ENCODE data around the gene FBXO44.

Gene FBXO44

GRCh38 chr1:11690397-11691301 lies 36.0 kb downstream of the FBXO44 start:
- no peak for DNase-seq (ENCODE audit: low spot score)

DNA sequence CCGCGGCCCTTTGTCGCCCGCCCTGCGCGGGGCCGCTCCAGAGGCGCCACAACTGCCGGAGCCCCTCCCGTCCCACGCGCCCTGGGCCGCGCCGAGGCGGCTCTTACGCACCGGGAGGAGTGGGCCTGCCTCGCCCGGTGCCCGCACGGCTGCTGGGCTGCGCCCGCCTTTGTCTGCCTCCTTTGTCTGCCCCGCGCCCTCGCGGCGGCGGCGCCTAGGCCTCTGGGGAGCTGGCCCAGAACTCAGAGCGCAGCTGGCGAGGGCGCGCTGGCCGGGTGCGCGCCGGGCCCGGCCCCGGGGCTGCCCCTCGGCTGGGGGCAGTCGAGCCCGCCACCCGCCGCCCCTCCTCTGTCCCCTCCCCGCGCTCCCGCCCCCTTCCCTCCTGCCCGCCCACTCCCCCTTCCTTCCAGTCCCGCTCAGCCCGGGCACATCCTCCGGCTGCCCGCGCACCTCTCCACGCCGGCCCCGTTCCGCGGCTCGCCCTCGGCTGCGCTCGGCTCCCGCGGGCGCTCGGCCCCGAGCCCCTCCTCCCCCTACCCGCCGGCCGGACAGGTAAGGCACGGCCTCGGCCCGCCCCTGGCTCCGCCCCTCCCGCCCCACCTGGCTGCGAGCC lies 36.7 kb downstream of the FBXO44 start, which contains the start of gene DRAXIN:
TSS of gene DRAXIN (plus strand) at position 409 of the 613 bp plus-strand sequence. CDS start 14,549 bp downstream, outside the sequence.
- no peak for DNase-seq (ENCODE audit: low spot score)

DNA sequence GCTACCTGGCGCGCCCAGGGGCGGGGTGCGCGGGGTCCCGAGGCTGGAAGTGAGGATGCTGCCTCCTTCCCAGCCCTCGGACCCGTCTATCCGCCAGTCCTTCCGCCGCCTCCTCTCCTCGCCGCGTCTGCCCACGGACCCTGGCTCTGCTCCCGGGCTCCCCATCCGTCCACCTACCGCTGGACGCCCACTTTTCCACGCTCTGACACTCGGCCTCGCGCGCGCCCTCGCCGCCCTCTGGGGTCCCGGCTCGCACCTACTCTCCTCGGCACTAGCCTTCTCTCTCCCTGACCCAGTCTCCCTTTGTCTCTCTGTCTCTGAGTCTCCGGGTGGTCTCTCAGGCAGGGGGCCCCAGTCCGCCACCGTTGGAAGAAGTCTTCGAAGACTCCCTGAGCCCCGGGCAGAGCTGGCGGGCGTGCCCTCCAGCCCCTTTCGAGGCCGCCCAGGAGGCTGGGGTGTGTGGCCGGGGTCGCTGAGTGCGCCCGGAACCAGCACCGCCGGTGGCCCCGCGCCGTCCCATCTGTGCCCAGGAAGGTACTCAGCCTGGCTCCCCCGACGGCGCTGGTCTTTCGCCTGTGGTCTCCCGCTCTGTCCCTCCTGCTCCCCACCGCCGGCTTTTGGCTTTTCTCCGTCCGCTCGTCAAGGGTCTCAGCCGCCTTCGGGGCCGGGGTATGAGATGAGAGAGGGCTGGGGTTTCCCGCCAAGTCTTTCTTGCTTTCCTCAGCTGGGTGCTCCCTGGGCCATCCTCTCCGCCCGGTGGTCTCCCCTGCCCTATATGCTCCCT lies 37.4 kb downstream of the FBXO44 start:
- DNase-seq (ENCODE audit: low spot score): no peak

DNA sequence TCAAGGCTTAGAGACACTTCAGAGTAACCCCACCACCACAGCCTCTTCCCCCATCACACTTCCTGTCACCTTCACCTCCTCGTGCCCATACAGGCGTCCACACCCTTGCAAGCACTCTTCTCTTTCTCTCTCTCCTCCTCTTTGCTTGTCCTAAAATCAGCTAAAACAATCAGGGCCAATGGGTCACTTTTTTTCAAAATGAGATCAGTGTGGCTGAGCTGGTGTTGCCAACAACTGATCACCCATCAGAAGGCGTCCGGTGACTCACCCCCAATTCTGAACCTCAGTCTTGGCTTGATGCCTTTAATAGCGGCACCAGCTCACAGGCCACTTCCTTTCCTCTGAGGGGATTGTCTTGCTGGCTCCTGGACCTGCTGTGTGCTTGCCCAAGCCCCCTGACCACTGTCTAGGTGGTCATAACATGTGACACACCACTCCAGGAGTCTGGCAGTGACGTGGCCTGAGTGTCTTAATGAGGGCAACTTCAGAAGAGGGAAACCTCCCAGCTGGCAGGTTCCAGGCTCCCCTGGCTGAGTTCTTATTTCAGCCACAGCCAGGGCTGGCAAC lies 38.4 kb downstream of the FBXO44 start:
- DNase-seq (ENCODE audit: low spot score): peak; percentile 97

DNA sequence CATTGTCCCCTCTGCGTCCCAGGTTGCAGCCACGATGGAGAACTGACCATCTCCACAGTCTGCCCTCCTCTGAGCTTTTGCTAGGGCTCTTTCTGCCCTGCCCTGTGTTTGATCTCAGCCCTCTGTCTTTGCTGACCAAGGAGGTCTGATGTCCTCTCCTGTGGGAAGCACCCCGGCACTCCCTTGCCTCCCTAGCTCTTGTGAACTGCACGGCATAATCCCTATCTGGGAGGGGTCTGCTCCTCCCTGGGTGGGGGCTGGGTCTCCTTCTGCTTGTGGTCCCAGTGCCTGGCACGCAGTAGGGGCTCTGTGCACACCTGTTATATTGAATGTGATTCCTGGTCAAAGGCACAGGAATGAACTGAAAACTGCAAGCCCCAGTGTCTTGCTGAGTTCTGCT lies 39.2 kb downstream of the FBXO44 start:
- no peak for DNase-seq (ENCODE audit: low spot score)

GRCh38 chr1:11695861-11696260 lies 41.2 kb downstream of the FBXO44 start:
- DNase-seq (ENCODE audit: low spot score): no peak

DNA sequence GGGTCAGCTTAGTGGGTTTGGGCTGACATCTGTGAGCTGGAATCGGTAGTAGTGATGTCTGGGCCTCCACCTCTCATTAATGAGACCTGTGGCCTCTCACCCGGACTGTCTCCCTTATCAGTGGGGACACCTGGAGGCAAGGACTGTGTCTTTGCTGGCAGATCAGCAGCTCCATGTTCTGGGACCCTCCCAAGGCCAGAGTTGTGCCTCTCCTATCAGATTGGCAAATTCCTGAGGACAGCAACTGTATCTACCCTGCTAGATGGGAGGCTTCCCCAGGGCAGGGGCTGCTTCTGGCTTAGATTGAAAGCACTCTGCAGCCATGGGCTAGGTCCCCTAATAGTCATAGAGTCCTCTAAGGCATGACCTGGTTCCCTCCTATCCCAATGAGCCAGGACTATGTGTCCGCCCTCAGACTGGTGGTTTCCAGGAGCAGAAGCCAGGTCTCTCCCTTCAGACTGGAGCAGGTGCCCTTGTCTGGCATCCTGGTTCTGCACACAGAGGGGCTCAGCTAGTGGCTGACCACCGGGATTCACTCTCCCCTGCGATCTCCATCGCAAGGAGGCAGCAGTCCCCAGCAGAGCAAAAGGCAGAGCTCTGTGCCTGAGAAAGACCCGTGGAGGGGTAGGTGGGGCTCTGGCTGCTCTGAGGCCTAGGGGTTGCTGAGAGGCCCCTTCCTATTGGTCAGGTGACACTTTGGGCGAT lies 42.7 kb downstream of the FBXO44 start:
- no peak for DNase-seq (ENCODE audit: low spot score)

DNA sequence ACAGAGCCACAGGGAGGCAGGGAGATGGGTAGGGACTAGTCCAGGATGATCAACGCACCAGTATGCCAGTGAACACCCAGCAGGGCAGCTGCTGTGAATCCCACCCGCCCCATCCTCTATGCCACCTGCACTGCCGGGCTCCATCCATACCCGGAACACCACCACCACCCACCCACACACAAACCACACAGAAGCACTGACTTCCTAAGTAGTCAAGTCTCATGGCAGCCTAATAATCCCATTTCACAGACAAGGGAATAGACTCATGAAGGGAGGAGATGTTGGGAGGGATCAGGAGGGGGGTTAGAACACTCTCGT lies 43.2 kb downstream of the FBXO44 start:
- no peak for DNase-seq (ENCODE audit: low spot score)

- no peak for DNase-seq (ENCODE audit: low spot score)
Measured at GRCh38 chr1:11700601-11701467, 46.2 kb downstream of the FBXO44 start.

DNA sequence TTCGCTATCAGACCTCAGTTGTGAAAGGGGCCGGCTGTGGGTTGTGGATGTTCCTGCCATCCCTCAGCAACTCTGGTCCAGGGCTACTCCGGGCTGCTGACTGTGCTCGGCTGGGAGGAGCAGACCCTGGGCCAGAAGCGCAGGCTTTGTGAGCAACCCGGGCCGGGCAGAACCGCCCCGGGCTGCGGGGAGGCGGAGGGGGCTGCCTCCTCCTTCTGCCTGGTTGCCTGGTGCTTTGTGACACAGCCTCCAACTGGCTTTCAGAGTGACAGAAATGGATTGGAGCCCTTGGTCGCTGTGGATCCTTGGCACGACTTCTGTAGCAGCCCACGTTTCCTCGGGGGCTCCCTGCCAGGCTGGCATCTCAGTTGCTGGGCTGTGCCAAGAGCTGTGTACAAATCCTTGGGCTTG lies 46.9 kb downstream of the FBXO44 start:
- DNase-seq (ENCODE audit: low spot score): peak; percentile 27

DNA sequence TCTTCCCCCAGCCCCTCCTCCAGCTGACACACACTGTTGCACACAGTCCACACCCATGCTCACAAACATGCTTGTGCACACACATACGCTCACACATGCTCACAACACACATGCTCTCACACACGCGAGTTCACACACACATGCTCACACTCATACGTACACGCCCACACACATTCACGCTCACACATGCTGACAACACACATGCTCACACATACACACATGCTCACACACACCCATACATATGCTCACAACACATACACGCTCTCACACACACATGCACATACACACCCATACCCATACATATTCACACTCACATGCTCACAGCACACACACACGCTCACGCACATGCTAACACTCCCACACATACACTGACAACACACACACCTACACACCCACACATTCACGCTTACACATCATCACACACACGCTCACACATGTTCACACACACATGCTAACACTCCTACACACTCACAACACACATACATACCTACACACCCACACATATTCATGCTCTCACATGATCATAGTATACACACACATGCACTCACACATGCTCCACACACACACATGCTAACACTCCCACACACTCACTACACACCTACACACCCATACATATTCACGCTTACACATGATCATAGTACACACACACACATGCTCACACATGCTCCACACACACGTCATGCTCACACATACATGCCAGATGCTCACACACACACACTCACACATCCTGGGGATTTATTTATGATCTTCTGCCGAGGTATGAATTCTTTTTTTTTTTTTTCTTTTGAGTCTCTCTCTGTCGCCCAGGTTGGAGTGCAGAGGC lies 47.5 kb downstream of the FBXO44 start:
- no peak for DNase-seq (ENCODE audit: low spot score)

DNA sequence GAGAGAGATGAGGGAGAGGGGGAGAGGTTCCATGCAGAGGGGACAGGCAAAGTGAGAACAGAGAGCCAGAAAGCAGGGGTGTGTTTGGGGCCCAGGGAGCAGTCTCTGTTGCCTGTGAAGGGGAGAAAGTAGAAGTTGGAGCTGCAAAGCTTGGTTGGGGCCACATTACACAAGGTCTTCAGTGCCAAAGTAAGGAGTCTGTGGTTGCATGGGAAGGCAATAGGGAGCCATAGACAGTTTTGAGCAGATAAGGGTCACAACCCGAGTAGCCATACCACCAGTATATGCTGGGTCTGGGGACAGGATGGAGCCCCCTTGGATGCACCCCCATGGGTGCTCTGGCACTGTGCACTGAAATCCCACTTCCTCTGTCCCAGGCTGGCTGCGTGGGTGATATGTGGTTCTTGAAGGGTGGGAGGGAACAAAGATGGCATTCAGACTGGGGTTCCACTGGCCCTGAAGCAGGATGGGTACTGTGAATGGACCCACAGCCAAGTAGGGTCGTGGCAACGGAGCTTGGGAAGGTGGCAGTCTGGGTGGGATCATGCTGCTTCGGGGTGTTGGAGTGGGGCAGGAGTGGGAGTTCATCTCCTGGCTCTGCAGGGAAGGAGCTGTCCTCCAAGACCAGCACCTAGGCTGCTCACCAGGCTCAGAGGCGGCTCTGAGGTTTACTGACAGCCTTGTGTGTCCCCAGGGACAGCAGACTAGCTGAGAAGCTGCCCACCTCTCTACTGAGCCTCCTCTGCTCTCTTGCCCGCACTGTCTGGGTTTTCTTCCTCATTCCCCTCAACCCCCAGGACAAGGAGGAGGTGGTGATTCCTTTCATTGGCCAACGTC lies 48.9 kb downstream of the FBXO44 start:
- no peak for DNase-seq (ENCODE audit: low spot score)

GRCh38 chr1:11704194-11704529 lies 49.5 kb downstream of the FBXO44 start:
- DNase-seq (ENCODE audit: low spot score): no peak

DNA sequence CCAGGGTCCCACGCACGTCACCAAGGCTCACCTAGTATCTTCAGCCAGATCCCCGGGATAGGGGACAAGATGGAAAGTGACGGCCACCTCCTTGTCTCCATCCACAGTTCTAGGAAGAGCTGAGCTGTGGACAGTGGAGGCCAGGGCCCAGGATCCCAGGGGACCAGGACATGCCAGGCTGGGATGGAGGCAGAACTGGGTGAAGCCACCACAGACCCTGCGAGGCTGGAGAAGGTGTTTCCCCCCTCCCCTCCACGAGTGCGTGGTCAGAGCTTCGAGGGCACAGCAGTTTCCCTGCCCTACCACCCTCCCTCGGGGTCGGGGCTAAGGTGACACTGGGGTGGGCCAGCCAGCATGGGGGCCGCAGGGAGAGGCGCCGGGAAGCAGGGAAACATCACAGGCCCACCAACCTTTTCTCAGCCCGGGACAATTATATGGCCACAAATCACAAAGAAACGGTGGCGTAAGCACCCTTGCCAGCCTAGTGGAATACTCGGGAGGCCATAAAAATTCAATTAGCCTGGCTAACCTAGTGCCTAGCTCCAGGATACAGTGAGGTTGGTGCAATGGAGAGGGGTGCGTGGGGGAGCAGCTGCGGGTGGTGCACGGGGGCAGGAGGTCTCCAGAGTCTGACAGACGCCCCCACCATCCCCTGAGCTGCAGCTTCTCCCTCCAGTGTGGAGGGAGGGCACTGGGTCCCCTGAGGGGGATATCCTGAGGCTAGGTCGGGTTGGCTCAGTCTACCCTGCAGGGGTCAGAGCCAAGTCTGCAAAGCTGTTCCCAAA lies 50.2 kb downstream of the FBXO44 start:
- no peak for DNase-seq (ENCODE audit: low spot score)

DNA sequence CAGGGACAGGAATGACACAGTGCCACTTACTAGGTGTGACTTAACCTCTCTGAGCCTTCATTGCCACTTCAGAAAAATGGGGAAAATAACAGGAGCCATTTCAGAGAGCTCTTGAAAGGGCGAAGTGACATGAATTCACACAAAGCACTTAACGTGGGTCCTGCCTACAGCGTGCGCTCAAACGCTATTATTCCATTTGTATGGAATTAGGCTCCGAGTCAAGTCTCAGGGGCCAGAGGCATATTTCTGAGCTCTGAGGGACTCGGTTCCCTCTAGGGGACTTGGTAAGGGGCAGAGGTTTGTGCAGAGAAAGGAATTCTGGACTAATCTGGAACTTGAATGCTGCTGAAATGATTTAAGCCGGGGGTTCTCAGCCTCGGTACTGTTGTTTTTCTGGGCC lies 50.9 kb downstream of the FBXO44 start:
- DNase-seq (ENCODE audit: low spot score): no peak

- DNase-seq (ENCODE audit: low spot score): no peak
Measured at GRCh38 chr1:11706292-11706691, 51.6 kb downstream of the FBXO44 start.

- no peak for DNase-seq (ENCODE audit: low spot score)
Measured at GRCh38 chr1:11707621-11708276, 53.1 kb downstream of the FBXO44 start.
